CD14-positive monocyte (primary cell): ENCODE measurements around the gene NSMCE1. TPM values are rescaled to one million over a fixed set of nuclear protein-coding genes. Genes with fewer than 3 reads are reported as not detected.
A peak's percentile ranks its signal among the peaks of the same experiment; 100 is the strongest.

Experiments used
- DNase-seq, 3 donors: peaks; one replicate each; pipeline ENCODE4 v3.0.0-alpha.2; 2011 to 2022
- H2AFZ ChIP-seq: 2 replicates; pipeline ENCODE4 v1.6.0; 2012; ENCODE audit warnings: mild to moderate bottlenecking, low read depth, low read length, inconsistent platforms; ENCODE audit not compliant: insufficient read depth, poor library complexity, severe bottlenecking
- H3K27ac ChIP-seq, 2 donors: 1 replicate in 1 of 2; 2 replicates in 1 of 2; pipeline ENCODE4 v1.5.1; 2012 to 2013; ENCODE audit warnings: low read length in 2 of 2, control low read depth in 1 of 2, inconsistent platforms in 1 of 2, low read depth in 1 of 2, mild to moderate bottlenecking in 1 of 2
- H3K27me3 ChIP-seq, 2 donors: one replicate each; pipeline versions ENCODE4 v1.6.0 to v1.6.1; 2011 to 2013; ENCODE audit warnings: low read length in 2 of 2; ENCODE audit not compliant: control insufficient read depth in 2 of 2, insufficient read depth in 2 of 2
- H3K36me3 ChIP-seq, 2 donors: replicated peaks in 1 of 2; 1 replicate in 1 of 2; 2 replicates in 1 of 2; pipeline versions ENCODE4 v1.5.1 to v1.6.1; 2012 to 2013; ENCODE audit warnings: low read length in 2 of 2, control low read depth in 1 of 2, inconsistent platforms in 1 of 2, mild to moderate bottlenecking in 1 of 2; ENCODE audit not compliant: insufficient read depth in 2 of 2, control insufficient read depth in 1 of 2
- H3K4me1 ChIP-seq, 2 donors: 1 replicate in 1 of 2; 2 replicates in 1 of 2; pipeline versions ENCODE4 v1.5.1 to v1.6.1; 2012 to 2013; ENCODE audit warnings: low read length in 2 of 2, control low read depth in 1 of 2, inconsistent platforms in 1 of 2, mild to moderate bottlenecking in 1 of 2, moderate library complexity in 1 of 2; ENCODE audit not compliant: insufficient read depth in 2 of 2, control insufficient read depth in 1 of 2
- H3K4me2 ChIP-seq: replicated peaks from 2 replicates; pipeline ENCODE3; 2012; ENCODE audit warnings: low read length, moderate library complexity, mild to moderate bottlenecking; ENCODE audit not compliant: poor library complexity, severe bottlenecking; ENCODE audit errors: extremely low read depth
- H3K4me3 ChIP-seq, 3 experiments: fragments of 200-600 bp in 1 of 3; sonication (generic) in 1 of 3; replicated peaks in 1 of 3; 1 replicate in 2 of 3; 2 replicates in 1 of 3; pipeline ENCODE4 v1.5.1; 2011 to 2013; ENCODE audit warnings: low read length in 3 of 3, mild to moderate bottlenecking in 3 of 3, control low read depth in 2 of 3, low read depth in 2 of 3, inconsistent platforms in 1 of 3, moderate library complexity in 1 of 3
- H3K79me2 ChIP-seq: 2 replicates; pipeline ENCODE4 v1.6.0; 2012; ENCODE audit warnings: mild to moderate bottlenecking, control low read depth, inconsistent platforms, low read length, moderate library complexity; ENCODE audit not compliant: insufficient read depth
- H3K9ac ChIP-seq: 2 replicates; pipeline ENCODE4 v1.6.0; 2017; ENCODE audit warnings: low read length, mild to moderate bottlenecking; ENCODE audit not compliant: insufficient read depth, poor library complexity, severe bottlenecking
- H3K9me3 ChIP-seq, 2 donors: replicated peaks in 1 of 2; 1 replicate in 1 of 2; 2 replicates in 1 of 2; pipeline versions ENCODE4 v1.5.1 to v1.6.1; 2012 to 2013; ENCODE audit warnings: low read length in 2 of 2, control low read depth in 1 of 2; ENCODE audit not compliant: control insufficient read depth in 1 of 2, insufficient read depth in 1 of 2
- H4K20me1 ChIP-seq: 2 replicates; pipeline ENCODE4 v1.6.0; 2012; ENCODE audit warnings: mild to moderate bottlenecking, low read length, control low read depth, moderate library complexity; ENCODE audit not compliant: insufficient read depth
- H3K27ac Mint-ChIP-seq, 7 donors: one replicate each; pipeline ENCODE4 v1.8.0; 2020; ENCODE audit warnings: mild to moderate bottlenecking in 7 of 7, mixed read lengths in 7 of 7, moderate library complexity in 6 of 7, inconsistent platforms in 2 of 7
- H3K27me3 Mint-ChIP-seq, 3 donors: one replicate each; pipeline ENCODE4 v1.8.0; 2021 to 2022; ENCODE audit warnings: low read depth in 3 of 3, mild to moderate bottlenecking in 3 of 3, mixed read lengths in 3 of 3, moderate library complexity in 3 of 3, inconsistent platforms in 1 of 3
- H3K36me3 Mint-ChIP-seq, 2 donors: one replicate each; pipeline ENCODE4 v1.8.0; 2020; ENCODE audit warnings: mixed read lengths in 2 of 2, inconsistent platforms in 1 of 2, mild to moderate bottlenecking in 1 of 2
- H3K4me1 Mint-ChIP-seq: one replicate; pipeline ENCODE4 v1.8.0; 2020; ENCODE audit warnings: mild to moderate bottlenecking, mixed read lengths
- H3K4me3 Mint-ChIP-seq, 2 donors: one replicate each; pipeline ENCODE4 v1.8.0; 2020; ENCODE audit warnings: mild to moderate bottlenecking in 2 of 2, mixed read lengths in 2 of 2, moderate library complexity in 1 of 2
- H3K9me3 Mint-ChIP-seq, 7 donors: one replicate each; pipeline ENCODE4 v1.8.0; 2020 to 2022; ENCODE audit warnings: mixed read lengths in 7 of 7, mild to moderate bottlenecking in 6 of 7, moderate library complexity in 6 of 7, inconsistent platforms in 2 of 7
- WGBS: methylation state at CpG from one replicate; pipeline ENCODE4 v1.1.5; 2013; ENCODE audit warnings: missing lambda C conversion rate; ENCODE audit not compliant: insufficient coverage; 5-methylcytosine and 5-hydroxymethylcytosine counted together
- intact Hi-C, 2 donors: fragments of 100-400 bp; cut with micrococcal nuclease; formaldehyde crosslinking; loops; one replicate each; pipeline versions ENCODE4 v1.15.0 to v1.15.1; 2023
- polyA plus RNA-seq, 3 donors: library from polyadenylated mRNA; depleted of rRNA in 1 of 3; unstranded in 2 of 3; stranded (reverse) in 1 of 3; fragments of 300-500 nt in 2 of 3; fragments of >200 nt in 1 of 3; fragmentation: Illumina TruSeq in 2 of 3; gene quantifications; 1 replicate in 2 of 3; 2 replicates in 1 of 3; pipeline ENCODE4 v1.2.3, GENCODE V29; 2012 to 2021
- TF ChIP-seq, protein P1 (sequence below): fragments of 200-600 bp; IDR thresholded peaks from one replicate; pipeline ENCODE4 v1.8.0; 2022; ENCODE audit warnings: antibody characterized with exemption, mild to moderate bottlenecking

NSMCE1 gene
- polyA plus RNA-seq, 3 donors = 19.6 to 85.2 (median 82.6) TPM

DNA sequence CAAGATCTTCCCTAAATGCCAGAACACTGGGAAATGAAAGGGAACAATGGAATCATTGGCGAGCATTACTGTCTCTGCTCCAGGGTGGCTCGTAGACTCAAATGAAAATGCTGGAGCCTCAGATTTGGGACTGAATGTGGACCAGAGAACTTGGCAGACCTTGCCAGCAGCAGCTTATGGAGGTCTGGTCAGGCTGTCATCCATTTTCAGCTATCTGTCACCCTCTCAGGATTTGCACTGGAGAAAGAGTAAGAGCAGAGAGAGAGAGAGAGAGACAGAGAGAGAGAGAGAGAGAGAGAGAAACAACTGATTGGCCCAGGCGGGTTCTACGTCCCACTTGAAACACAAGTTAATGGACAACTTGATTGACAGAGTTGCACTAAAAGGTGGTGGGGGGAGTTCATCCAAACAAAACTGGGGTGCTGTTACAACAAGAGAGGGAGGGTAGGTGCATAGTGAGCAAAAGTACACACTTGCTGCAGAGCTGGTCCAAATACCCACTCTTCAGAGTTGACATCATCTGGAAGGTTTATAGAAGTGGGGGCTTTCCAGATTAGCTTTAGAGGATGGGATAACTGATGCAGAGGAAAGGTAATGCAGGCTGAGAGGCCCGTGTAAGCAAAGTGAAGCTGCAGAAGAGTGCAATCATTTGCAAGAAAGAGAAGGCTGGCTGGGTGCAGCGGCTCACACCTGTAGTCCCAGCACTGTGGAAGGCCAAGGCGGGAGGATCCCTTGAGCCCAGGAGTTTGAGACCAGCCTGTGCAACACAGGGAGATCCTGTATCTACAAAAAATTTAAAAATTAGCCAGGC is 16.5 kb upstream of the NSMCE1 start:
- WGBS = 98% methylated on average over 7 of the region's 7 CpGs
- intact Hi-C loops = no loop called here

DNA sequence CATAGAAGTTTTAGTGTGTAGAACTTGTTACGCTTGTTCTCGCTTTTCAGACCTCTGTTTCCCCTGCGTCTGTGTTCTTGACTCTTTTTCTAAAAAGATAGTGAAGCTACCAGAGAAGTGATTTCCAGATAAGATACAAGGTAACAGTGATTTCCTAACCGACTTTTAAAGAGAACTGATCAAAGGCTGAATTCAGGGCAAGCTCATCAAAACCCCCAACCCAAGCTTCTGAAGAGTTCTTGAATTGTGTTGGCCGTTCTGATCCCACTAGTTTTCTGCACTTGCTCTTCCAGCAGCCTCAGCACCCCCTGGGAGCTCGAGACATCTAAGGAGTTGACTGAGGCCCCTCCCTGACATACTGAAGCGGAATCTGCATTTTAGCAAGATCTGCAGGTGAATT is 12.7 kb upstream of the NSMCE1 start:
- Histone ChIP-seq H3K9ac (no peak overlapping the region), H3K36me3 (no peaks in the 10 kb centered on the region), H3K4me3 (no peak overlapping the region), H3K79me2 (no peaks in the 10 kb centered on the region), H4K20me1 (no peaks in the 10 kb centered on the region), H3K4me1 (peaks cover 14 to 16% of the 10 kb centered on the region in 2 donors), H3K27ac (no peak overlapping the region), H2AFZ (no peak overlapping the region), H3K27me3 (no peaks in the 10 kb centered on the region), H3K9me3 (no peaks in the 10 kb centered on the region), H3K4me2 (no peak overlapping the region)
- no peak overlapping the region for H3K4me3 Mint-ChIP-seq
- 89% methylated on average over 4 of the region's 7 CpGs for WGBS
- TF ChIP-seq, protein P1, sequence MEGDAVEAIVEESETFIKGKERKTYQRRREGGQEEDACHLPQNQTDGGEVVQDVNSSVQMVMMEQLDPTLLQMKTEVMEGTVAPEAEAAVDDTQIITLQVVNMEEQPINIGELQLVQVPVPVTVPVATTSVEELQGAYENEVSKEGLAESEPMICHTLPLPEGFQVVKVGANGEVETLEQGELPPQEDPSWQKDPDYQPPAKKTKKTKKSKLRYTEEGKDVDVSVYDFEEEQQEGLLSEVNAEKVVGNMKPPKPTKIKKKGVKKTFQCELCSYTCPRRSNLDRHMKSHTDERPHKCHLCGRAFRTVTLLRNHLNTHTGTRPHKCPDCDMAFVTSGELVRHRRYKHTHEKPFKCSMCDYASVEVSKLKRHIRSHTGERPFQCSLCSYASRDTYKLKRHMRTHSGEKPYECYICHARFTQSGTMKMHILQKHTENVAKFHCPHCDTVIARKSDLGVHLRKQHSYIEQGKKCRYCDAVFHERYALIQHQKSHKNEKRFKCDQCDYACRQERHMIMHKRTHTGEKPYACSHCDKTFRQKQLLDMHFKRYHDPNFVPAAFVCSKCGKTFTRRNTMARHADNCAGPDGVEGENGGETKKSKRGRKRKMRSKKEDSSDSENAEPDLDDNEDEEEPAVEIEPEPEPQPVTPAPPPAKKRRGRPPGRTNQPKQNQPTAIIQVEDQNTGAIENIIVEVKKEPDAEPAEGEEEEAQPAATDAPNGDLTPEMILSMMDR = no peak
- DNase-seq = no peak
- peaks cover 0 to 10% (median 0%) of the 10 kb centered on the region in 3 donors for H3K27me3 Mint-ChIP-seq
- H3K4me1 Mint-ChIP-seq = peaks cover 16% of the 10 kb centered on the region
- H3K36me3 Mint-ChIP-seq = peaks cover 5 to 8% of the 10 kb centered on the region in 2 donors
- H3K27ac Mint-ChIP-seq = no peak overlapping the region
- peaks cover 0 to 6% (median 0%) of the 10 kb centered on the region in 7 donors for H3K9me3 Mint-ChIP-seq
- intact Hi-C loops = no loop called here

More for the DNA sequence above, 16.5 kb upstream of the NSMCE1 start:
- Histone ChIP-seq H2AFZ (no peak overlapping the region), H3K9me3 (no peaks in the 10 kb centered on the region), H3K27ac (peak overlapping the region in 1 of 2 donors; percentile 79), H3K4me3 (no peak overlapping the region), H3K4me2 (no peak overlapping the region), H3K36me3 (no peaks in the 10 kb centered on the region), H4K20me1 (no peaks in the 10 kb centered on the region), H3K79me2 (no peaks in the 10 kb centered on the region), H3K27me3 (no peaks in the 10 kb centered on the region), H3K9ac (no peak overlapping the region), H3K4me1 (peaks cover 42 to 45% of the 10 kb centered on the region in 2 donors)
- no peak for DNase-seq
- Mint-ChIP-seq H3K27ac (peak overlapping the region in 6 of 7 donors; percentile 8 to 97 (median 95)), H3K27me3 (peaks cover 0 to 9% (median 1%) of the 10 kb centered on the region in 3 donors), H3K4me1 (peaks cover 44% of the 10 kb centered on the region), H3K36me3 (peaks cover 10 to 11% of the 10 kb centered on the region in 2 donors), H3K9me3 (peaks cover 0 to 12% (median 0%) of the 10 kb centered on the region in 7 donors), H3K4me3 (no peak overlapping the region)
- TF ChIP-seq, protein P1 = no peak
